Smooth muscle cell of the brain vasculature (primary cell): ENCODE results near the gene OR10H3.
"Not testable (repeated sequence)": the region's sequence is repeated elsewhere in the genome, so short reads cannot be mapped to it uniquely, and the experiment has no call there.

Experiments
- DNase-seq: peaks from one replicate; pipeline ENCODE4 v3.0.0-alpha.2; 2012; ENCODE audit warnings: low read depth, low spot score

OR10H3 gene

GRCh38 chr19:15737722-15738121 lies at the start of gene OR10H3:
OR10H3 (plus strand) TSS chr19:15737985; CDS start chr19:15741393, 3,408 bp downstream.
- DNase-seq, result no peak

GRCh38 chr19:15696654-15697194 lies 41.1 kb upstream of the OR10H3 start:
- no peak for DNase-seq

GRCh38 chr19:15701757-15702533 lies 35.8 kb upstream of the OR10H3 start:
- DNase-seq, result no peak

- DNase-seq, result no peak
Observed at GRCh38 chr19:15702534-15702930, 35.3 kb upstream of the OR10H3 start.

GRCh38 chr19:15714638-15715037 lies 23.1 kb upstream of the OR10H3 start:
- no peak for DNase-seq

- DNase-seq, result no peak
Observed at GRCh38 chr19:15715642-15716041, 22.1 kb upstream of the OR10H3 start.

GRCh38 chr19:15717809-15718208 lies 20.0 kb upstream of the OR10H3 start:
- no peak for DNase-seq

GRCh38 chr19:15721268-15721667 lies 16.5 kb upstream of the OR10H3 start:
- no peak for DNase-seq

- no peak for DNase-seq
Observed at GRCh38 chr19:15722956-15723355, 14.8 kb upstream of the OR10H3 start.

- DNase-seq, result no peak
Observed at GRCh38 chr19:15727724-15728123, 10.1 kb upstream of the OR10H3 start, which contains the start of gene OR10H2. OR10H2 (plus strand) TSS chr19:15728024; CDS start chr19:15728044, 20 bp downstream.

- no peak for DNase-seq
Observed at GRCh38 chr19:15730538-15730937, 7.2 kb upstream of the OR10H3 start.

- no peak for DNase-seq
Observed at GRCh38 chr19:15732388-15732787, 5.4 kb upstream of the OR10H3 start.

- DNase-seq, result no peak
Observed at GRCh38 chr19:15733895-15734294, 3.9 kb upstream of the OR10H3 start.

- DNase-seq, result no peak
Observed at GRCh38 chr19:15740785-15741184, 3.0 kb downstream of the OR10H3 start.

GRCh38 chr19:15748239-15748638 lies 10.5 kb downstream of the OR10H3 start:
- DNase-seq, result no peak

- DNase-seq, result no peak
Observed at GRCh38 chr19:15758379-15758778, 20.6 kb downstream of the OR10H3 start.

- DNase-seq, result no peak
Observed at GRCh38 chr19:15759962-15760565, 22.3 kb downstream of the OR10H3 start.

- no peak for DNase-seq
Observed at GRCh38 chr19:15769586-15769985, 31.8 kb downstream of the OR10H3 start.

GRCh38 chr19:15774159-15774558 lies 36.4 kb downstream of the OR10H3 start:
- not testable (repeated sequence) for DNase-seq

- DNase-seq, result no peak
Observed at GRCh38 chr19:15775249-15775648, 37.5 kb downstream of the OR10H3 start.

- no peak for DNase-seq
Observed at GRCh38 chr19:15776264-15776663, 38.5 kb downstream of the OR10H3 start.

- DNase-seq, result no peak
Observed at GRCh38 chr19:15776991-15777970, 39.5 kb downstream of the OR10H3 start.
